Adrenal gland (tissue), 5 donors: ENCODE data around the gene SMIM14.

Experiments
- POLR2A ChIP-seq, 2 donors: fragments of 450-650 bp; IDR thresholded peaks; one replicate each; pipeline ENCODE4 v1.6.1; 2017; ENCODE audit warnings: antibody characterized with exemption in 2 of 2, mild to moderate bottlenecking in 2 of 2, moderate library complexity in 1 of 2
- TF ChIP-seq, protein P1 (sequence below), 6 experiments: fragments of 450-650 bp in 4 of 6; fragments of 200-600 bp in 2 of 6; sonication (generic) in 1 of 6; IDR thresholded peaks; 1 replicate in 5 of 6; 2 replicates in 1 of 6; pipeline versions ENCODE4 v1.5.1 to v1.8.0; 2016 to 2021; ENCODE audit warnings: antibody characterized with exemption in 6 of 6, mild to moderate bottlenecking in 2 of 6, moderate library complexity in 1 of 6
- donor health status: DM: no; HTN: no; CAD: no.

DNA sequence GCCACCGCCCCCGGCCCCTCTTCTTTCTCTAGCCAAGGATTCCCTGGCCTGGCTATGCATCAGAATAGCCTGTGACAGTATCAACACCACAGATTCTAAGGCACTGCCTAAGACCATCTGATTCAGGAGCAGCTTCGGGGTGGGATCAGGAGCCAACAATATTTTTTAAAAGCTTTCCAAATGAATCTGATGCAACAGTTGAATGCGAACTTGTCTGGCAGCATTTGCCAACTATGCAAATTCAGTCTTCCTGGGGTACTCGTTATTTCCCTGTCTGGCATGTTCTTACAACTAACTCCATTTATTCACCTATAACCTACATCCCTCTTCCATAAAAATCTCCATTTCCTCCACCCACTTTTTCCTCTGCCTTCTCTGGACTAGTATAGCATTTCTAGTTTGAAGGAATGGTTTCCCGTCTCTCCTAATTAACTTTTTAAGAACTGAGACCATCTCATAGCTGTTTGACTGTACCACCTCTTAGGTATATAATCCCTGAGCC is 75.3 kb downstream of the SMIM14 start:
- TF ChIP-seq, protein P1, sequence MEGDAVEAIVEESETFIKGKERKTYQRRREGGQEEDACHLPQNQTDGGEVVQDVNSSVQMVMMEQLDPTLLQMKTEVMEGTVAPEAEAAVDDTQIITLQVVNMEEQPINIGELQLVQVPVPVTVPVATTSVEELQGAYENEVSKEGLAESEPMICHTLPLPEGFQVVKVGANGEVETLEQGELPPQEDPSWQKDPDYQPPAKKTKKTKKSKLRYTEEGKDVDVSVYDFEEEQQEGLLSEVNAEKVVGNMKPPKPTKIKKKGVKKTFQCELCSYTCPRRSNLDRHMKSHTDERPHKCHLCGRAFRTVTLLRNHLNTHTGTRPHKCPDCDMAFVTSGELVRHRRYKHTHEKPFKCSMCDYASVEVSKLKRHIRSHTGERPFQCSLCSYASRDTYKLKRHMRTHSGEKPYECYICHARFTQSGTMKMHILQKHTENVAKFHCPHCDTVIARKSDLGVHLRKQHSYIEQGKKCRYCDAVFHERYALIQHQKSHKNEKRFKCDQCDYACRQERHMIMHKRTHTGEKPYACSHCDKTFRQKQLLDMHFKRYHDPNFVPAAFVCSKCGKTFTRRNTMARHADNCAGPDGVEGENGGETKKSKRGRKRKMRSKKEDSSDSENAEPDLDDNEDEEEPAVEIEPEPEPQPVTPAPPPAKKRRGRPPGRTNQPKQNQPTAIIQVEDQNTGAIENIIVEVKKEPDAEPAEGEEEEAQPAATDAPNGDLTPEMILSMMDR (IDR thresholded peaks at IDR 0.05) = no peak
- no peak for TF ChIP-seq POLR2A (IDR thresholded peaks at IDR 0.05)
